GM19467 (cell line): ENCODE results near the gene BICDL1.

Experiments used
- ATAC-seq: cut with Tn5 transposase; IDR thresholded peaks from one replicate; pipeline ENCODE4 v1.9.1; 2021; ENCODE audit warnings: mild to moderate bottlenecking, moderate library complexity; ENCODE audit not compliant: unreplicated experiment

BICDL1 gene

GRCh38 chr12:120076651-120077050 is 87.6 kb downstream of the BICDL1 start:
- ATAC-seq, result no peak

DNA sequence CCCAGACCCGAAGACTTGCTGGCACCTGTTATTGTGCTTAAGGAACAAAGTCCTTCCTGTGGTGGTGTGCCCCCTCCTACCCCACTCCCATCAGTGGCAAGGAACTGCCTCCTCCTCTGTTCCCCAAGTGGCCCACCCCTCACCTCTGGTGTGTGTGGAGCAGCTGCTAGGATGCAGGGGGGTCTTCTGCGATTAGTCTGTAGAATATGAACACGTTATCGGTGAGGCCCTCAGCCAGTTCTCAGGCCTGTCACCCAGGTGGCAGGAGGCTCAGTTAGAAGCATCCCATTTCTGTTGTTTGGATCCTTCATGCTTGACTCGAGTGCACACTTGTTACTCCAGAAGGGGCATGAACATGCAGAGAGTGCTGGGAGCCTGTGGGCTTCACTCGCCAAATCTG is 88.2 kb downstream of the BICDL1 start:
- ATAC-seq, result no peak

- ATAC-seq, result no peak
These were observed 89.8 kb downstream of the BICDL1 start for GRCh38 chr12:120078868-120079267.

DNA sequence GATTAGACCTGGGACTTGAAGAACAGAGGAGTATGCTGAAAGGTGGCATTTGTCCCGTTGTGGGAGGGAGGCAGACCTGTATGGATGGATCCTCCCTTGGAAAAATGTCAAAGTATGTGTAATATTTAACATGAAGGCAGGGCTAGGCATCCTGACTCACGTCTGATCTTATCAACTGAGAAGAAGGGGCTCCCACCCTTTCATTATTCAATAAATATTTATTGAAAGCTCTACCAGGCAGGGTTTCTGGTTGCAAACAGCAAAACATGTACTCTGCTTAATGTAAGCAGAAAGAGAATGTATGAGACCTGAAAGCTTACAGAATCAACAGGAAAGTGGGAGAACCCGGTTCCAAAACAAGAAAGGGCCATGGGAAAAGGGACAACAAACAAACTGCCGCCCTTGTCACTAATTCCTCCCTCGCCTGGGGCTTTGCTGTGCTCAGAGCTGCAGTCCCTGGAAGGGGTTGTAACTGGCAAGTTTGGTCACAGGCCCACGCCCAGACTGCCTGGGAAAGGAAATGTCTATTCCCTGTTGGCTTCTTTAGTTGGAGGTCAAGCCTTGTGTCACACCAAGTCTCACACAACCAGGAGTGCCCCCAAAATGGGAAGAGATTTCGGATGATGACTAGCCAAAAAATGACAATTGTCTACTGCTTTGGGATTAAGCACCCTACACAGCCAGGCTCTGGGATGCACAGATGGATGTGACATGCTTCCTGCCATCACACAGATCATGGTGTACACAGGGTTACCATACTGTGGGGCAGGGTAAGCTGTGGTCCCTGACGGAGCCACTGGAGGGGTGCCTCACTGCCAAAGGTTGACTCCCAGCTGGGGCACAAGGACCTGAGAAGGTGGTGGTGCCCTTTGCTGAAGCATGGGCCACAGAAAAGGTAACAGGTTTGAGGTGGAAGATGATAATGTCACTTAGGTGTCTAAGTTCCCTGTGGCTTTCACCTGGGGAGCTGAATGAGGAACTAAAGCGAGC is 90.7 kb downstream of the BICDL1 start:
- no peak for ATAC-seq

DNA sequence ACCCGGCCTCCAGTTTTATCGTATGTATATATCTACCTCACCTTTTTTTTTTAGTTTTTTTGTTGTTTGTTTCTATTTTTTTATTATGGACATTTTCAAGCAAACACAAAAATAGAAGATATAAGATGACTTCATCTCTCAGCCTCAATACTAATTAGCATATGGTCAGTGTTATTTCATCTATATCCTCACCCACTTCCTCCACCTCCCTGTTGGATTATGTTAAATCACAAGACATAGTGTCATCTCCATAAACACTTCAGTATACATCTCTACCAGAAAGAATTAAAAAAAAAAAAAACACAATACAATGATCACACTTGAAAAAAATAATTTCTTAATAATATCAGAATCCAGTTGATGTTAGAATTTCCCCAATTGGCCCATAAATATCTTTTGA is 92.6 kb downstream of the BICDL1 start:
- no peak for ATAC-seq

- no peak for ATAC-seq
These were observed 97.0 kb downstream of the BICDL1 start for GRCh38 chr12:120085920-120086645.

GRCh38 chr12:120086801-120087621 is 98.0 kb downstream of the BICDL1 start:
- ATAC-seq, result peak; percentile 96

- ATAC-seq, result no peak
These were observed 100.1 kb downstream of the BICDL1 start for GRCh38 chr12:120089105-120089504.

DNA sequence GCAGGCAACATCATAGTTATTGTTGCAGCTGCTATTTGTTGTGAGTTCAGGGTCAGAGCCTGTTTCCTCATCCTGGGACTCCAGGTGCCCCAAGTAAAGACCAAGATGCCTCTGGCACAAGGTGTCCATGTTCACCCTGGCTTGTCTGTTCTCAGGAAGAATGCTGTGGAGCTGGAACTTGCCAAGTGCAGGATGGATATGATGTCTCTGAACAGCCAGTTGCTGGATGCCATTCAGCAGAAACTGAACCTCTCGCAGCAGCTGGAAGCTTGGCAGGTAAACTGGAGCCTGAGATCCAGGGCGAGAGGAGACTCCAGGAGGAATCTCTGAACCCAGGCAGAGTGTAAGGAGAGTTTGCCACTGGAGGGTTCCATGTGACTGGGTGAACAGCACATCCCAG is 100.8 kb downstream of the BICDL1 start:
- ATAC-seq, result no peak

DNA sequence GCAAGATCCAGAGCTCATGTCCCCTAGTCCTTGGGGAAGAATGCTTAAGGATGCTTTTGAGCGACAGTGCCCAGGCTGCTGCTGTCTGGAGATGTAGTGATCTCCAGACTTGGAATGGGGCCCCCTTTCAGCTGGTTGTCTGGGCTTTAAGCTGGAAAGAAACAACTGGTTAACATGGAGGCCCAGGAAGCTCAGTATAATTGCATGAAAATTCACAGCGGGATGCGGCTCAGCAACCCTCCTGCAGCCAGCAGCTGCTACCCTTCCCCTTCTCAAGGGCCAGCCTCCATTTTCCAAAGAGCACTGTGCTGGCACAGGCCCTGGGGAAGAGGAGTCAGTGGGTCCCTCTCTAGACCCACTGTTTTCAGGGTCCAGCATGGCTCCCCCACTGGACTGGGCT is 101.2 kb downstream of the BICDL1 start:
- ATAC-seq, result no peak

DNA sequence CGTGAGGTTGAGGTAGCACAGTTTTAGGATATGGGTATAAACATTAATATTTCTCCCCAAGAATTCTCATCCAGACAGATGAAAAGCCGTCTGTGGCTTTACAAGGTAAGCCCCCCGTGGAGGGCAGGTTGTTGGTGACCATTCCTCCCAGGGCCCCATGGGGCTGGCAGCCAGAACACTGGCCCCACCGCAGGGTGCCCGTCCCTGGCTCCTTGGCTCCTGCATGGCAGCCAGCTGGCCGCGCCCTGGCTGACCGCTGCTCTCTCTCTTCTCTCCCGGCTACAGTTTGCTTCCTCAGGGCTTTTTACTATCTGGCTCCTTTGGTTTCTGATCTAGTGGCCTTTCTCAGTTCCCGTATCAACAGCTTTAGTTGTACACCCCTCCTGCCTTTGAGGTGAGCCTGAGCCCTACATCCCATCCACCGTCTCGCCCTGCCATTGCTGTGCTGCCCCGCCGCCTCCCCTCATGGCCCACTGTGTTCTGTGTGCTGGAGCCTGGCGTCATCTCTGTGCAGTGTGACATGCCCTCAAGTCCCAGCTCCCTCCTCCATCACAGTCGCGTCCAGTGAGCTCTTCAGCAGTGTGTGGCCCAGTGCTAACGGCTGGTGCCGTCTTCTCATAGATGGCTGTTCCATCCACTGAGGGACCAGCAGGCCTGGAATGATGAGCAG is 101.7 kb downstream of the BICDL1 start:
- no peak for ATAC-seq

GRCh38 chr12:120091371-120092090 is 102.5 kb downstream of the BICDL1 start:
- no peak for ATAC-seq

GRCh38 chr12:120092551-120093335 is 103.7 kb downstream of the BICDL1 start:
- no peak for ATAC-seq

GRCh38 chr12:120093336-120093591 is 104.2 kb downstream of the BICDL1 start:
- ATAC-seq, result no peak

DNA sequence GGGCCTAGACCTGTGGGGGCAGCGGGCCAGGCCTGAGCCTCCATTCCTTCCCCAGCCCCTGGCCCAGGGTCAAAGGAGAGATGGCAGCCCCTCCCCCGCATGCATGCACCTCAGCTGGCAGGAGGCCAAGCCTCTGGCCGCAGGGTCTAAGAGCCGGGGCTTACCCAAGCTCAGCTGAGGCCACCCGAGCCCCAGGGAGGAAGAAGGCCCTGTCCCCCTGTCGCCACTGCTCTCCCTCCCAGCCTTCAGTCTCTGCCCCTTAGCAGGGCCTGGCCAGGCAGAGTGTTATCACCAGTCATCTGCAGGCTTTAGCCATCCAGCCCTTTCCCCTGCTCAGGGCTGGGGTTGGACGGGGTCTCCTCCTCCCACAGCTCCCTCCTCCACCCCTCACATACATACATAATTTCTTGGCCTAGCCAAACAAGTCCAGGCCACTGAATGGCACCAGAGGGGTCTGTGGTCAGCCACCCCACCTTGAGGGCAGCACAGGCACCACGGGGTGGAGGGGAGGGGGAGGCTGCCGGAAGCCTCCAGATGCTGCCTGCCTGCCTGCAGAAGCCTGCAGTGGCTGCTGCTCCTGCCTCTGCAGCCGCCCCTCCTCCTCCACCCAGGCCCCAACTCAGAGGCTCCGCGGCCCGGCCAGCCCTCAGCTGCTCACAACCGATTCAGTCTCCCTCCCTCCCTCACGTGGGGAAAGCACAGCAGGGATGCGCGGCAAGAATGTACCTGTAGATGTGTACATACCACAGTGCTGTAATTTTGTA is 104.7 kb downstream of the BICDL1 start:
- ATAC-seq, result no peak

DNA sequence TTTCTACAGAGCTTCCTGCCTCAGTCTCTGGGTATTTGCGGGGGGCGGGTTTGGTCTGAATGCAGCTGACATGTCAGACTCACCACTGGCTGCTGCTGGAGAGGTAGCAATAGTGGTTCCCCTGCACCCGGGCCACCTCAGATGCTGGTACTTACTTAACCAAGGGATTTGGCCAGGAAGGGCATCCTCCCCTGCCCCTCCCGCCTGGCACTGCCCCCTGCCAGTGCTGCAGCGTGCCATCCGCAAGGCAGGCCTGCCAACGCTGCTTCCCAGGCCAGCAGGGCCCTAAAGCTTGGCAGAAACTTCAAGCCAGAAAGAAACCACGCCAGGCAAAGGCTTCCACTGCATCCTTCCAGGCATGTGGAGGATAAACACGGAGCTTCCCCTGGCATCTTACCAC is 105.4 kb downstream of the BICDL1 start:
- ATAC-seq, result no peak

DNA sequence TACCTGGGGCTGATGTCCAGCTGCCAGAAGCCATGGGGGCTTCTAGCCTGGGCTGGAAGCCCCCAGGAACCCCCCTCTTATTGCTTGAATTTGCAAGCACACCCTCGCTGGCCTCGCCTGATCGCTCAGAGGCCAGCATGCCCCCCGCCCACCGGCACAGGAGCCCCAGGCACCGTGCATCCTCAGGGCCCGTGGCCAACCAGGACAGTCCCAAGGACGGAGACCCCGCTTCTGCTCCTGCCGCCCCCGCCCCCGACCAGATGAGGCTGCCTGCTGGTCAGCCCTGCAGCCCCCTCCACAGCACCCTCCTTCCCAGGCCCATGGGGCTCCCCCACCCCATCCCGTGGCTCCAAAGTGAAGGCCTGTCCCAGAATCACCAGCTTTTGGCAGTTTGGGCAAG is 106.3 kb downstream of the BICDL1 start:
- ATAC-seq, result no peak

DNA sequence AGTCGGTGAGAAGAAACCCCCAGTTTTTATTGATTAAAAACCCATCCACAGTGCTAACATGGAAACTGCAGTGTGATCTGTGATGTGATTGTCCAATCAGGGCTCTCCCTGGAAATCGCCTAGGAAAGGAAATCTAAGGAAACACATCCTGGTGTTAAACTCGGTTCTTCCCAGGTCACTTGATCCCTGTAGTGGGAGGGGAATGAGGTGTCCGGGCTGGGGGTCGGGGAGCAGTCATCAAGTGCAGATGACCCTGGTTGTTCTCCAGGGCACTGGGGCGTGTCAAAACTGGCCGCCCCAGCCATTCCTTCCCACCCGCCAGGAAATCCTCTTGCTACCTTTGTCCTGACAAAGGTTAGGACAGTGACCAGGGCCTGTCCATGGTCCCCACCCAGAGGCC is 106.7 kb downstream of the BICDL1 start:
- no peak for ATAC-seq
